ENCODE results near the gene KHDC1L.
"Not testable (repeated sequence)": the region's sequence is repeated elsewhere in the genome, so short reads cannot be mapped to it uniquely, and the experiment has no call there.

Gene KHDC1L

DNA sequence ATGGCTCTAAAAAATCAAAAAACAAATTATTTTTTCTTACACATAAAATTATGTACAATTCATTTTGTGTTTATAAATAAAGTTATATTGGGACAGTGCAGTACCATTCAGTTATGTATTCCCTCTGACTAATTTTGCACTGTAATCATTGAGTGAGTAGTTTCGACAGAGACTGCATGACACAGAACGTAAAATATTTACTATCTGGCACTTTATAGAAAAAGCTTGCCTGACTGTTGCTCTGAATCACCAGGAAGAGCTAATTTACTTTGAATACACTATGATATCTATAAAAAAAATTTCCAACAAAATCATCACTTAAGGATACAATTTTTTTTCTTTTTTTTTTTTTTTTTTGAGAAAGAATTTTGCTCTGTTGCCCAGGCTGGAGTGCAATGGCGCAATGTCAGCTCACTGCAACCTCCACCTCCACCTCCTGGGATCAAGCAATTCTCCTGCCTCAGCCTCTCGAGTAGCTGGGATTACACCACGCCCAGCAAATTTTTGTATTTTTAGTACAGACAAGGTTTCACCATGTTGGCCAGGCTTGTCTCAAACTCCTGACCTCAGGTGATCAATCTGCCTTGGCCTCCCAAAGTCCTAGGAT is 11.0 kb upstream of the KHDC1L start:
- H3K9me3 Mint-ChIP-seq: no peaks in the 10 kb centered on the region
- no peak overlapping the region for H3K27ac Mint-ChIP-seq
- H3K4me3 Mint-ChIP-seq: no peak overlapping the region
- no peaks in the 10 kb centered on the region for H3K4me1 Mint-ChIP-seq (ENCODE audit: low read depth in 2 of 2)
- ATAC-seq (replicated peaks) (no peak), DNase-seq (no peak)
- H3K36me3 Mint-ChIP-seq (ENCODE audit: insufficient read depth): no peaks in the 10 kb centered on the region
- no peaks in the 10 kb centered on the region for H3K27me3 Mint-ChIP-seq

GRCh38 chr6:73234733-73235132 is 9.4 kb upstream of the KHDC1L start:
- DNase-seq (no peak), ATAC-seq (replicated peaks) (no peak)
- no peaks in the 10 kb centered on the region for H3K4me1 Mint-ChIP-seq (ENCODE audit: low read depth in 2 of 2)
- H3K27me3 Mint-ChIP-seq: no peaks in the 10 kb centered on the region
- H3K36me3 Mint-ChIP-seq (ENCODE audit: insufficient read depth): no peaks in the 10 kb centered on the region
- no peak overlapping the region for H3K4me3 Mint-ChIP-seq
- no peaks in the 10 kb centered on the region for H3K9me3 Mint-ChIP-seq
- no peak overlapping the region for H3K27ac Mint-ChIP-seq

DNA sequence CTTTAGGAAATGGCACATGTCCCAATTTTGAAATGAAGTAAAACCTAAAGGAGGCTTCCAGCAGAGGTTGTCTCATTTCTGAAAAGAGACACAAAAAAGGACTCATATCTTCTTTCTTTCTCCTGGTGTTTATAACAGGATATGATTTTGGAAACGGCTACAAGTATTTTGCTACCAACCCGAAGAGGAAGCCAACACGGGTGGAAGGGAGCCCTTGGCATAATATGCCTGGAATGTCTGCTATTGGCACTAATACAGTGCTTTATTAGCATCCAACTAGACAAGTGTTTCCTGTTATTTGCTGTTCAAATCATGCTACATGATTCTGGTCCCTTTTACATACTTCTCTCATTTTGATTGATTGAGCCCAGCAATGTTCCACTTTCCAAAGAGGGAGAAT is 8.7 kb upstream of the KHDC1L start:
- DNase-seq; H3K27ac Mint-ChIP-seq; H3K27me3 Mint-ChIP-seq; H3K9me3 Mint-ChIP-seq; H3K36me3 Mint-ChIP-seq (ENCODE audit: insufficient read depth); H3K4me1 Mint-ChIP-seq (ENCODE audit: low read depth in 2 of 2); H3K4me3 Mint-ChIP-seq; ATAC-seq (replicated peaks): not testable (repeated sequence)

DNA sequence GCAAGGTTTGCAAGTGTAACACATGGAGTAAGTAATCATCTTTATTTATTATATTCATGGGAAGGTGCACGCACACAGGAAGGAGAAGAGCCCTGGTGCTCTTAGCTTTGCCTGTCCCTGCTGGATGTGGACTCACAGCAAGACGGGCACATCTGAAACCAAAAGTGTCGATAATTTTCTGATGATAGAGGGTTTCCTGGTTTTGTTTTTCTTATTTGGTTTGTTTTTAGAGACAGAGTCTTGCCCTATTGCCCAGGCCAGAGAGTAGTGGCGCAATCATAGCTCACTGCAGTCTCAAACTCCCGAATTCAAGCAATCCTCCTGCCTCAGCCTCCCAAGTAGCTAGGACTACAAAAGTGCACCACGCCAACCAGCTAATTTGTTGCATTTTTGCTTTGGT is 7.8 kb upstream of the KHDC1L start:
- no peak overlapping the region for H3K4me3 Mint-ChIP-seq
- H3K27me3 Mint-ChIP-seq: no peaks in the 10 kb centered on the region
- no peak for ATAC-seq (replicated peaks)

GRCh38 chr6:73231986-73232391 is 6.7 kb upstream of the KHDC1L start:
- Mint-ChIP-seq H3K27ac (no peak overlapping the region), H3K27me3 (no peaks in the 10 kb centered on the region), H3K4me1 (ENCODE audit: low read depth in 2 of 2) (no peaks in the 10 kb centered on the region), H3K36me3 (ENCODE audit: insufficient read depth) (no peaks in the 10 kb centered on the region), H3K4me3 (no peak overlapping the region), H3K9me3 (no peaks in the 10 kb centered on the region)
- no peak for ATAC-seq (replicated peaks)
- DNase-seq: no peak

More for the DNA sequence above, 7.8 kb upstream of the KHDC1L start:
- Mint-ChIP-seq H3K27ac (no peak overlapping the region), H3K9me3 (no peaks in the 10 kb centered on the region), H3K36me3 (ENCODE audit: insufficient read depth) (no peaks in the 10 kb centered on the region), H3K4me1 (ENCODE audit: low read depth in 2 of 2) (no peaks in the 10 kb centered on the region)
- DNase-seq: no peak

GRCh38 chr6:73227606-73228255 is 2.4 kb upstream of the KHDC1L start:
- Mint-ChIP-seq H3K36me3 (ENCODE audit: insufficient read depth) (no peaks in the 10 kb centered on the region), H3K27me3 (peaks cover 0 to 6% of the 10 kb centered on the region in 2 donors), H3K9me3 (no peaks in the 10 kb centered on the region), H3K4me1 (ENCODE audit: low read depth in 2 of 2) (no peaks in the 10 kb centered on the region), H3K4me3 (no peak overlapping the region), H3K27ac (no peak overlapping the region)
- ATAC-seq (replicated peaks) (no peak), DNase-seq (no peak)

DNA sequence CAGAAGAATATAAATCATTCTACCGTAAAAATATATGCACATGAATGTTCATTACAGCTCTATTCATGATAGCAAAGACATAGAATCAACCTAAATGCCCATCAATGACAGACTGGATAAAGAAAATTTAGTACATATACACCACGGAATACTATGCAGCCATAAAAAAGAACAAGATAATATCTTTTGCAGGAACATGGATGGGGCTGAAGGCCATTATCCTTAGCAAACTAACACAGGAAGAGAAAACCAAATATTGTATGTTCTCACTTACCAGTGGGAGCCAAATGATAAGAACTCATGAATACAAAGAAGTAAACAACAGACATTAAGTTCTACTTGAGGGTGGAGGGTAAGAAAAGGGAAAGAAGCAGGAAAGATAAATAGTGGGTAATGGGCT is 8.4 kb downstream of the KHDC1L start:
- Mint-ChIP-seq H3K4me1 (ENCODE audit: low read depth in 2 of 2) (no peaks in the 10 kb centered on the region), H3K27me3 (no peaks in the 10 kb centered on the region), H3K27ac (no peak overlapping the region), H3K9me3 (no peaks in the 10 kb centered on the region), H3K4me3 (no peak overlapping the region), H3K36me3 (ENCODE audit: insufficient read depth) (no peaks in the 10 kb centered on the region)
- DNase-seq: no peak
- ATAC-seq (replicated peaks): no peak

DNA sequence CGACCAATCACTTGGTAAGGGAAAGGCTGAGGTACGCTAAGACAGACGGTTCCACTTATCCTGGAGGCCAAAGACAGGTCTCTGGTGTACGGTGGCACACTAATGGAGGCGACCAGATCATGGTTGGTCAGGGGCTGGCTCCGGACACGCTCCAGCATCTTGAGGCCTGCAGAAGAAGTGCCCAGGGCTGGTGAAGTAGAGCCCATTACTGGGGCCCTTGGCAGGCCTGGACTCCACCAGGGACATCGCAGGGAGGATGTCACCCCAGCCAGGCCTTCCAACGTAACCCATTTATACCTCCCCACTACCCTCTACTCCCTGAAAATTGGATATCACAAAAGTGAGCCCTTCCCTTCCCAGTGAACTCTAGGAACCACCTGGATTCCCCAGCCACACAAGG is 16.2 kb downstream of the KHDC1L start:
- Mint-ChIP-seq H3K9me3 (no peaks in the 10 kb centered on the region), H3K27me3 (peaks cover 0 to 12% of the 10 kb centered on the region in 2 donors), H3K4me3 (no peak overlapping the region), H3K36me3 (ENCODE audit: insufficient read depth) (no peaks in the 10 kb centered on the region), H3K4me1 (ENCODE audit: low read depth in 2 of 2) (no peaks in the 10 kb centered on the region), H3K27ac (no peak overlapping the region)
- DNase-seq (no peak), ATAC-seq (replicated peaks) (no peak)

GRCh38 chr6:73207221-73207837 is 18.0 kb downstream of the KHDC1L start:
- Mint-ChIP-seq H3K27me3 (peaks cover 0 to 12% of the 10 kb centered on the region in 2 donors), H3K27ac (no peak overlapping the region), H3K36me3 (ENCODE audit: insufficient read depth) (no peaks in the 10 kb centered on the region), H3K4me3 (no peak overlapping the region), H3K9me3 (no peaks in the 10 kb centered on the region), H3K4me1 (ENCODE audit: low read depth in 2 of 2) (no peaks in the 10 kb centered on the region)
- no peak for DNase-seq
- no peak for ATAC-seq (replicated peaks)

DNA sequence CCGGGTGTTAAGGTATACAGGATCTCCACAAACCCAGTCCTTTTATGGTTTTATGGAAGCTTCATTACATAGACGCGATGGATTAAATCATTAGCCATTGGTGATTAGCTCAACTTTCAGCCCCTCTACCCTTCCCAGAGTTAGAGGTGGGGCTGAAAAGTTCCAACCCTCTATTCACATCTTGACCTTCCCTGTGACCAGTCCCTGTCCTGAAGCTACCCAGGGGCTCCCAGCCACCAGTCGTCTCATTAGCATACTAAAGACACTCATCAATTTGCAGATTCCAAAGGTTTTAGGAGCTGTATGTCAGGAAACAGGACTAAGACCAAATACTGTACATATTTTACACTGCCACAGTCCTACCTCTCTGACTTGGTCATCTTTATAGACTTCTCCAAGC is 21.0 kb downstream of the KHDC1L start:
- Mint-ChIP-seq H3K36me3 (ENCODE audit: insufficient read depth) (no peaks in the 10 kb centered on the region), H3K9me3 (no peaks in the 10 kb centered on the region), H3K4me1 (ENCODE audit: low read depth in 2 of 2) (no peaks in the 10 kb centered on the region), H3K4me3 (no peak overlapping the region), H3K27me3 (peaks cover 0 to 12% of the 10 kb centered on the region in 2 donors), H3K27ac (no peak overlapping the region)
- no peak for ATAC-seq (replicated peaks)
- DNase-seq: no peak

- Mint-ChIP-seq H3K9me3 (no peaks in the 10 kb centered on the region), H3K27ac (no peak overlapping the region), H3K27me3 (peaks cover 0 to 12% of the 10 kb centered on the region in 2 donors), H3K36me3 (ENCODE audit: insufficient read depth) (no peaks in the 10 kb centered on the region), H3K4me1 (ENCODE audit: low read depth in 2 of 2) (no peaks in the 10 kb centered on the region), H3K4me3 (no peak overlapping the region)
- ATAC-seq (replicated peaks): no peak
- DNase-seq: no peak
These were observed 22.2 kb downstream of the KHDC1L start for GRCh38 chr6:73203098-73203497.

- ATAC-seq (replicated peaks): no peak
These were observed 24.6 kb downstream of the KHDC1L start for GRCh38 chr6:73200735-73201134.

GRCh38 chr6:73200247-73200646 is 25.0 kb downstream of the KHDC1L start:
- ATAC-seq (replicated peaks) (no peak), DNase-seq (no peak)
- Mint-ChIP-seq H3K27ac (no peak overlapping the region), H3K27me3 (no peaks in the 10 kb centered on the region), H3K9me3 (no peaks in the 10 kb centered on the region), H3K36me3 (ENCODE audit: insufficient read depth) (no peaks in the 10 kb centered on the region), H3K4me3 (no peak overlapping the region), H3K4me1 (ENCODE audit: low read depth in 2 of 2) (peaks cover 0 to 2% of the 10 kb centered on the region in 2 donors)

More at GRCh38 chr6:73200735-73201134, 24.6 kb downstream of the KHDC1L start:
- H3K27me3 Mint-ChIP-seq: no peaks in the 10 kb centered on the region
- no peak overlapping the region for H3K4me3 Mint-ChIP-seq
- H3K36me3 Mint-ChIP-seq (ENCODE audit: insufficient read depth): no peaks in the 10 kb centered on the region
- H3K27ac Mint-ChIP-seq: no peak overlapping the region
- DNase-seq: no peak
- H3K4me1 Mint-ChIP-seq (ENCODE audit: low read depth in 2 of 2): peaks cover 0 to 2% of the 10 kb centered on the region in 2 donors
- no peaks in the 10 kb centered on the region for H3K9me3 Mint-ChIP-seq

DNA sequence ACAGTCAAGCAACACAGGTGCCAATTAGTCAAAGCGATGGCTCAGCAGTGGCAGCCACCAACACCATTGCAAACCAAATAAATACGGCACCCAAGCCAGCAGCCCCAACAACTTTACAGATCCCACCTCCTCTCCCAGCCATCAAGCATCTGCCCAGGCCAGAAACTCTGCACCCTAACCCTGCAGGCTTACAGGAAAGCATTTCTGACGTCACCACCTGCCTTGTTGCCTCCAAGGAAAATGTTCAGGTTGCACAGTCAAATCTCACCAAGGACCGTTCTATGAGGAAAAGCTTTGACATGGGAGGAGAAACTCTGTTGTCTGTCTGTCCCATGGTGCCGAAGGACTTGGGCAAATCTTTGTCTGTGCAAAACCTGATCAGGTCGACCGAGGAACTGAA is 30.6 kb downstream of the KHDC1L start:
- Mint-ChIP-seq H3K36me3 (ENCODE audit: insufficient read depth) (no peaks in the 10 kb centered on the region), H3K4me3 (no peak overlapping the region), H3K27me3 (no peaks in the 10 kb centered on the region), H3K4me1 (ENCODE audit: low read depth in 2 of 2) (peaks cover 0 to 2% of the 10 kb centered on the region in 2 donors), H3K27ac (no peak overlapping the region), H3K9me3 (no peaks in the 10 kb centered on the region)
- ATAC-seq (replicated peaks) (no peak), DNase-seq (no peak)
